ENCODE results near the gene NSMF.
A peak's percentile ranks its signal among the peaks of the same experiment; 100 is the strongest.

DNA sequence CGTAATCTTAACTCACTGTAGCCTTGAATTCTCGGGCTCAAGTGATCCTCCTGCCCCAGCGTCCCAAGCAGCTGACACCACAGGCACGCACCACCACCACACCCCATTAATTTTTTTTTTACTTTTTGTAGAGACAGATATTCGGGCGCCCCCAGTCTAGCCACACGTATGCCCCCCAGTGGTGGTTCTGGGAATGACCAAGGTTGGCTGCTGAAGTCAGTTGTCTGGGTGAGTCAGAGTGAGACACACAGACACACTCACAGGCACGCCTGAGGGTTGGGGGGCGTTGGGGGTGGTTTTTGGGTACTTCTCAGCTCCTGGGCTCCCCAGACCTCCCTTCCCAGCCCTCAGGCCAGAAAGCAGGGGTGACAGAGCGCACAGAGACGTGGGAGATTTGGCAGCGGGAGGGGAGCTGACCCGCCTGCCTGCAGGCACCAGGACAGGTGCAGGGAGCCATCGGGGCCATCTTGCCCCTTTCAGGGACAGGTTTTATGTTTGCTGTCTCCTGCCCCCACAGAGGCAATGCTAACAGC lies 13.8 kb downstream of the NSMF start:
- TF ChIP-seq CTCF (IDR thresholded peaks at IDR 0.05) (peak; percentile 95), ZFX (IDR thresholded peaks at IDR 0.05; ENCODE audit: borderline replicate concordance) (no peak)

Data from 22Rv1 (cell line).